Type B pancreatic cell (in vitro differentiated cells): Measurements from ENCODE around the gene OR10R2. TPM values are rescaled to one million over a fixed set of nuclear protein-coding genes. Genes with fewer than 3 reads are reported as not detected.

Source experiments
- DNase-seq: peaks from one replicate; pipeline ENCODE4 v3.0.0; 2021; ENCODE audit warnings: mixed read lengths; ENCODE audit not compliant: unreplicated experiment; ENCODE audit errors: extremely low spot score
- H3K27ac Mint-ChIP-seq: 2 replicates; pipeline ENCODE4 v1.8.0; 2021; ENCODE audit warnings: mild to moderate bottlenecking, mixed read lengths
- H3K27me3 Mint-ChIP-seq: 2 replicates; pipeline ENCODE4 v1.8.0; 2021; ENCODE audit warnings: mixed read lengths
- H3K36me3 Mint-ChIP-seq: 2 replicates; pipeline ENCODE4 v1.8.0; 2021; ENCODE audit warnings: mixed read lengths
- H3K4me1 Mint-ChIP-seq: one replicate; pipeline ENCODE4 v1.8.0; 2021; ENCODE audit warnings: mixed read lengths; ENCODE audit not compliant: unreplicated experiment
- H3K4me3 Mint-ChIP-seq: 2 replicates; pipeline ENCODE4 v1.8.0; 2021; ENCODE audit warnings: mild to moderate bottlenecking, mixed read lengths
- H3K9me3 Mint-ChIP-seq: 2 replicates; pipeline ENCODE4 v1.8.0; 2021; ENCODE audit warnings: mixed read lengths
- CTCF ChIP-seq: fragments of 200-600 bp; sonication (generic); conservative IDR thresholded peaks from 2 replicates; pipeline ENCODE4 v1.5.0; 2021; ENCODE audit warnings: antibody characterized with exemption, mild to moderate bottlenecking
- total RNA-seq: library from RNA; stranded (reverse); gene quantifications from 2 replicates; pipeline ENCODE4 v1.2.1, GENCODE V29; 2021; ENCODE audit warnings: low replicate concordance

Gene OR10R2
- total RNA-seq, 1 donor from 2014 or later, result not detected

- H3K27ac Mint-ChIP-seq, result no peak overlapping the region
- no peak for TF ChIP-seq CTCF
- no peaks in the 10 kb centered on the region for H3K9me3 Mint-ChIP-seq
- no peaks in the 10 kb centered on the region for H3K4me1 Mint-ChIP-seq
- H3K27me3 Mint-ChIP-seq, result peaks cover 7% of the 10 kb centered on the region
- H3K4me3 Mint-ChIP-seq, result no peak overlapping the region
- H3K36me3 Mint-ChIP-seq, result no peaks in the 10 kb centered on the region
- no peak for DNase-seq
These were observed 17.5 kb upstream of the OR10R2 start for GRCh38 chr1:158454537-158454936.

GRCh38 chr1:158457246-158457645, 14.8 kb upstream of the OR10R2 start:
- no peak for TF ChIP-seq CTCF
- H3K4me3 Mint-ChIP-seq, result no peak overlapping the region
- no peak for DNase-seq
- no peaks in the 10 kb centered on the region for H3K9me3 Mint-ChIP-seq
- H3K36me3 Mint-ChIP-seq, result no peaks in the 10 kb centered on the region
- H3K27ac Mint-ChIP-seq, result no peak overlapping the region
- H3K27me3 Mint-ChIP-seq, result peaks cover 9% of the 10 kb centered on the region
- no peaks in the 10 kb centered on the region for H3K4me1 Mint-ChIP-seq

- no peaks in the 10 kb centered on the region for H3K36me3 Mint-ChIP-seq
- no peak for DNase-seq
- H3K9me3 Mint-ChIP-seq, result no peaks in the 10 kb centered on the region
- H3K4me1 Mint-ChIP-seq, result no peaks in the 10 kb centered on the region
- no peak overlapping the region for H3K4me3 Mint-ChIP-seq
- no peak for TF ChIP-seq CTCF
- peaks cover 9% of the 10 kb centered on the region for H3K27me3 Mint-ChIP-seq
- H3K27ac Mint-ChIP-seq, result no peak overlapping the region
These were observed 13.8 kb upstream of the OR10R2 start for GRCh38 chr1:158458263-158458662.

GRCh38 chr1:158461534-158461933, 10.5 kb upstream of the OR10R2 start, which contains the start of gene OR10K1:
Gene OR10K1, plus strand, starts transcription at chr1:158461834. Its CDS starts 3,728 bp downstream, at chr1:158465562.
- Mint-ChIP-seq H3K36me3 (no peaks in the 10 kb centered on the region), H3K27ac (no peak within 1 kb of the TSS), H3K9me3 (no peaks in the 10 kb centered on the region), H3K4me3 (no peak within 1 kb of the TSS), H3K27me3 (peaks cover 12% of the 10 kb centered on the region), H3K4me1 (no peaks in the 10 kb centered on the region)
- DNase-seq, result no peak
- no peak for TF ChIP-seq CTCF

- DNase-seq, result no peak
- no peak overlapping the region for H3K27ac Mint-ChIP-seq
- TF ChIP-seq CTCF, result no peak
- peaks cover 4% of the 10 kb centered on the region for H3K27me3 Mint-ChIP-seq
- no peaks in the 10 kb centered on the region for H3K4me1 Mint-ChIP-seq
- H3K4me3 Mint-ChIP-seq, result no peak overlapping the region
- H3K9me3 Mint-ChIP-seq, result no peaks in the 10 kb centered on the region
- H3K36me3 Mint-ChIP-seq, result no peaks in the 10 kb centered on the region
These were observed 13.4 kb downstream of the OR10R2 start for GRCh38 chr1:158485455-158485854.

GRCh38 chr1:158491316-158491715, 19.3 kb downstream of the OR10R2 start:
- no peaks in the 10 kb centered on the region for H3K36me3 Mint-ChIP-seq
- DNase-seq, result no peak
- no peak overlapping the region for H3K4me3 Mint-ChIP-seq
- no peak overlapping the region for H3K27ac Mint-ChIP-seq
- peaks cover 4% of the 10 kb centered on the region for H3K27me3 Mint-ChIP-seq
- no peaks in the 10 kb centered on the region for H3K9me3 Mint-ChIP-seq
- TF ChIP-seq CTCF, result no peak
- H3K4me1 Mint-ChIP-seq, result no peaks in the 10 kb centered on the region
